Aorta (tissue), 5 donors: Measurements from ENCODE around the gene CCBE1. TPM values are rescaled to one million over a fixed set of nuclear protein-coding genes. Genes with fewer than 3 reads are reported as not detected.

Experiments used
- ATAC-seq: fragments of 200-7000 bp; cut with Tn5 transposase; one replicate; pipeline ENCODE4 v1.9.1; 2022; ENCODE audit warnings: moderate library complexity; ENCODE audit not compliant: low FRiP score
- DNase-seq, 2 donors: peaks; one replicate each; pipeline ENCODE4 v3.0.0-alpha.2; 2020
- H3K27ac ChIP-seq, 2 donors: one replicate each; pipeline ENCODE4 v1.5.1; 2013; ENCODE audit warnings: low read length in 2 of 2, mild to moderate bottlenecking in 2 of 2, moderate library complexity in 2 of 2, control low read depth in 1 of 2, inconsistent platforms in 1 of 2, low read depth in 1 of 2
- H3K27me3 ChIP-seq, 2 donors: one replicate each; pipeline ENCODE4 v1.6.1; 2013; ENCODE audit warnings: control low read depth in 1 of 2, low read length in 1 of 2, mild to moderate bottlenecking in 1 of 2, moderate library complexity in 1 of 2; ENCODE audit not compliant: insufficient read depth in 2 of 2, control insufficient read depth in 1 of 2
- H3K36me3 ChIP-seq, 2 donors: one replicate each; pipeline ENCODE4 v1.6.1; 2013; ENCODE audit warnings: control low read depth in 1 of 2, low read length in 1 of 2, mild to moderate bottlenecking in 1 of 2; ENCODE audit not compliant: insufficient read depth in 2 of 2, control insufficient read depth in 1 of 2
- H3K4me1 ChIP-seq, 2 donors: one replicate each; pipeline ENCODE4 v1.6.1; 2013; ENCODE audit warnings: low read length in 2 of 2, control low read depth in 1 of 2, mild to moderate bottlenecking in 1 of 2, moderate library complexity in 1 of 2; ENCODE audit not compliant: insufficient read depth in 2 of 2, control insufficient read depth in 1 of 2
- H3K4me3 ChIP-seq, 2 donors: one replicate each; pipeline ENCODE4 v1.5.1; 2013; ENCODE audit warnings: low read length in 2 of 2, control low read depth in 1 of 2, mild to moderate bottlenecking in 1 of 2
- H3K9me3 ChIP-seq: one replicate; pipeline ENCODE4 v1.6.1; 2013; ENCODE audit warnings: mild to moderate bottlenecking, low read length; ENCODE audit not compliant: control insufficient read depth
- WGBS, 2 donors: extraction: QIAGEN DNeasy Blood & Tissue Kit; methylation state at CpG; one replicate each; pipeline ENCODE4 v1.1.7; 2013; 5-methylcytosine and 5-hydroxymethylcytosine counted together
- intact Hi-C, 2 donors: fragments of 100-400 bp; cut with DNase I; formaldehyde crosslinking; loops; one replicate each; pipeline versions ENCODE4 v1.14.2 to v1.15.0; 2022
- polyA plus RNA-seq, 2 donors: library from polyadenylated mRNA; stranded (reverse); fragments of 200-250 nt; gene quantifications; one replicate each; pipeline ENCODE4 v1.2.3, GENCODE V29; 2013
- total RNA-seq, 2 donors: library from RNA; stranded (reverse); fragmentation: NEBNext Ultra II Directional; extraction: Animal tissue kit (Norgen Biotek cat#: 25700); gene quantifications; one replicate each; pipeline ENCODE4 v1.2.1, GENCODE V29; 2021
- donor health status: healthy with polysubstance abuse.
- donor health status: Bipolar disorder and iron deficiency.
- donor health status: DM: no; HTN: no; CAD: no.
- donor health status: DM: no; HTN: no; CAD: no.
- donor health status: DM: yes; HTN: yes; CAD: no.

The CCBE1 gene
- total and polyA plus RNA-seq, 4 donors: 0.36 to 0.61 TPM; not detected in 2

DNA sequence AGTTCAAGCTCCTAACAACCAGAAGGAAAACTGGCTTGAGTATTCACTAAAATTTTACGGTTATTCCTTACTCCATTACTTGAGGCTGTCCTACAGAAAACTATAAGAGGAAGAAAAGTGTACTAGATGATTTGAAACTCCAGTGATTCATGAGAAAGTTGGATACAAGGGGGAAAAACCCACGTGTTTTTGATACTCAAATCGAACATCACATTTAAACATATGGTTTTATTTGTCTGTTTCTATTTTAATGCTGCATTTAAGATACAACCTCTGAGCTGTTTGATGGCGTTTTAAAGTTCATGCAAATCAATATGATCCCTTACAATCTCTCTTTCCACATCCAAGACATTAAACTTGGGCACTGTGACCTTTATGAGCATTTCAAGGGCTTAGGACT, 213.1 kb downstream of the CCBE1 start:
- no peak for DNase-seq
- intact Hi-C loops: no loop called here
- no peak overlapping the region for H3K27ac ChIP-seq

DNA sequence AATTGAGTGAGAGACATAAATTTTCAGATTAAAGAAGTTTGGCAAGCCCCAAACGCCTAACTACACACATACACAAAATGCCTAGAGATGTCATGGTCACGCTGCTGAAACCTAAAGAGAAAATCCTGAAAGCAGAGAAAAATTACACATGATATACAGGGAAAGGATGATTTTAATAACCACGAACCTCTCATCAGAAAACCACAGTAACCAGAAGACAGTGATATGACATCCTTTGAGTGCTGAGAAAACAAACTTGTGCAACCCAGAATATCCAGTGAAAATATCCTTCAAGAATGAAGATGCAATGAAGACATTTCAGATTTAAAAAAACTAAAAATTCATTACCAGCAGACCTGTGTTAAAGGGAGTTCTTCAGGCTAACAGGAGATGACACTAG, 215.8 kb downstream of the CCBE1 start:
- H3K27ac ChIP-seq: no peak overlapping the region
- ATAC-seq: no peak
- H3K4me3 ChIP-seq: no peak overlapping the region
- H3K9me3 ChIP-seq: no peaks in the 10 kb centered on the region
- H3K4me1 ChIP-seq: no peaks in the 10 kb centered on the region
- 50 to 51% methylated on average over 3 of the region's 3 CpGs for WGBS, 2 donors
- H3K36me3 ChIP-seq: no peaks in the 10 kb centered on the region
- DNase-seq: no peak
- no peaks in the 10 kb centered on the region for H3K27me3 ChIP-seq
- intact Hi-C loops: no loop called here

More for the DNA sequence above, 213.1 kb downstream of the CCBE1 start:
- no peak overlapping the region for H3K4me3 ChIP-seq
- 36 to 39% methylated on average over 4 of the region's 4 CpGs for WGBS, 2 donors
- peaks cover 0 to 1% of the 10 kb centered on the region in 2 donors for H3K27me3 ChIP-seq
- H3K36me3 ChIP-seq: no peaks in the 10 kb centered on the region
- ATAC-seq: no peak
- no peaks in the 10 kb centered on the region for H3K4me1 ChIP-seq
- no peaks in the 10 kb centered on the region for H3K9me3 ChIP-seq

DNA sequence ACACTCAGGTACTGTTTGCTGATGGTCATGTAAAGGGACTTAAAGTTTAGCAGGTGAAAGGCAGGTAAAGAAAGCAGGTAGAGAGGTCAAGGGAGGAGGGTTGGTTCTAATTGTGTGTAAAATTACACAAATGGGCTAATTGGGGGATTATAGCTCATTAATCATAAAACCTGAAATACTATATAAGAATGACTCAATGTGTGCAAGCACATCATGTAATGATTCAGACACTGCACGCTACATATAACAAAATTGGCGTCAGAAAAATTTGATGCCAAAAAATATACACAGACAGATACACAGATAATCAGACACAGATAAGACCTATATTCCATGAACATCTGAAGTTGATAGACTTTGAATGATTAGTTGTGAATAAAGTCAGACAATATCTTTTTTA, 217.4 kb downstream of the CCBE1 start:
- no peak for ATAC-seq
- Histone ChIP-seq H3K36me3 (no peaks in the 10 kb centered on the region), H3K4me1 (no peaks in the 10 kb centered on the region), H3K4me3 (no peak overlapping the region), H3K27ac (no peak overlapping the region), H3K27me3 (no peaks in the 10 kb centered on the region), H3K9me3 (no peaks in the 10 kb centered on the region)
- WGBS, 2 donors: 89 to 91% methylated on average over 2 of the region's 2 CpGs
- intact Hi-C loops: no loop called here
- DNase-seq: no peak

DNA sequence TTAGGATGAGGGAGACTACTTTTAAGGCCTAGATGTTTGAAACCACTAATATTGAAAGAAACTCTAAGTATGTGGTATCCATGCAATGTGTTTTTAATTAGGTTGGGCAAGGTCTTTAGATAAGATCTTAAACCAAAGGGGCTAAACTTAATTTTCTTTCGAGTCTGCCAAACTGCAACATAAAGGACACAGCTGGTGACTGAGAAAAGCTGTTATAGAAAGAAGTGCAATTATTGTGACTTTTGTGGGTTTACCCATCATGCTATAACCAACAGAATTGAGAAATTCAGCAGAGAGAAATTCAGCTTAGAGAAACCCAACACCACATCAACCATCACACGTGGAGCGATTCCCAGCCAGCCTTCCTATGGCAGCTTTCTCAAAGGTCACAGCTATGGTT, 218.6 kb downstream of the CCBE1 start:
- 55 to 67% methylated on average over 3 of the region's 3 CpGs for WGBS, 2 donors
- no peak for DNase-seq
- H3K4me3 ChIP-seq: no peak overlapping the region
- H3K4me1 ChIP-seq: no peaks in the 10 kb centered on the region
- intact Hi-C loops: no loop called here
- no peaks in the 10 kb centered on the region for H3K27me3 ChIP-seq
- H3K27ac ChIP-seq: no peak overlapping the region
- H3K9me3 ChIP-seq: no peaks in the 10 kb centered on the region
- ATAC-seq: no peak
- H3K36me3 ChIP-seq: no peaks in the 10 kb centered on the region

DNA sequence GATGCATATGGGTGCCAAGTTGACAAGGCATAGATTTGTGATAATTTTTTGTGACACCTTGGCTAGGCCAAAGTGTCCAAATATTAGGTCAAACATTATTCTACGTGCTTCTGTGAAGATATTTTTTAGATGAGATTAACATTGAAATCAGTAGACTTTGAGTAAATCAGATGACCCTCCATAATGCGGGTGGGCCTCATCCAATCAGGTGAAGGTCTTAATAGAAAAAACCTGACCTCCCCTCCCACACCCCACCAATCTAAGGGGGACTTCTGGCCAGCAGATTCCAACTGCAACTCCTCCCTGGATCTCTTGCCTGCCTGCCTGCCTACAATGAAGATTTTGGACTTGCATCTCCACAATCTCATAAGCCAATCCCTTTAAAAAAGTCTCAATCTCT, 219.4 kb downstream of the CCBE1 start:
- 90 to 93% methylated on average over 2 of the region's 2 CpGs for WGBS, 2 donors
- H3K27me3 ChIP-seq: no peaks in the 10 kb centered on the region
- H3K4me3 ChIP-seq: no peak overlapping the region
- no peak for ATAC-seq
- H3K4me1 ChIP-seq: no peaks in the 10 kb centered on the region
- H3K9me3 ChIP-seq: no peaks in the 10 kb centered on the region
- intact Hi-C loops: no loop called here
- H3K27ac ChIP-seq: no peak overlapping the region
- no peak for DNase-seq
- no peaks in the 10 kb centered on the region for H3K36me3 ChIP-seq

DNA sequence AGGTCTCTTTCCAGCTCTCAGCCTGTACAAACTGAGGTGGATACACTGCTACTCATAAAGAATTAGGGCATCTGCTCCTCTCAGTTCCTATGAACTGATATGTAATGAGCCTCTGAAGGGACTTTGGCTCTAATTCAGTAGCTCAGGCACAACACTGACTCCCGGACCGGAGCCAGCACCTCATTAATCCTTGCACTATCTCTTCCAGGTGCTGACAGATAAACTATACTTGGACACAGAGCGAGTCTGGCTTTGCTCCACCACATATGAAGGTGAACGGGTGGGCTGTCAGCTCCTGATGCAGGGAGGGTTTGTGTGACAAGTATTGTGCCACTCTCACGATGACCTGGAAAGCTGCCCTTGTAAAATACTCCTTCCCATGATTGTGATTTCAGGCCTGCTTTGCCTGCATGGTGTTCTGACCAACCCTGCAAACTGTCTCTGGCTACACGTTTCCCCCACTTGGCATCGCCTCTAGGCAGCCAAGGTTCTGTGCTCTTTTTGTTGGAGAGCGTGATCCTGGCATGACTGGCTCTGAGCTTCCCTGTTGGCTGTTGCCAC, 226.6 kb downstream of the CCBE1 start:
- no peaks in the 10 kb centered on the region for H3K27me3 ChIP-seq
- no peak for DNase-seq
- H3K4me3 ChIP-seq: no peak overlapping the region
- no peak overlapping the region for H3K27ac ChIP-seq
- intact Hi-C loops: no loop called here
- no peaks in the 10 kb centered on the region for H3K36me3 ChIP-seq
- H3K9me3 ChIP-seq: no peaks in the 10 kb centered on the region
- no peak for ATAC-seq
- 9 to 24% methylated on average over 8 of the region's 8 CpGs for WGBS, 2 donors
- H3K4me1 ChIP-seq: no peaks in the 10 kb centered on the region

DNA sequence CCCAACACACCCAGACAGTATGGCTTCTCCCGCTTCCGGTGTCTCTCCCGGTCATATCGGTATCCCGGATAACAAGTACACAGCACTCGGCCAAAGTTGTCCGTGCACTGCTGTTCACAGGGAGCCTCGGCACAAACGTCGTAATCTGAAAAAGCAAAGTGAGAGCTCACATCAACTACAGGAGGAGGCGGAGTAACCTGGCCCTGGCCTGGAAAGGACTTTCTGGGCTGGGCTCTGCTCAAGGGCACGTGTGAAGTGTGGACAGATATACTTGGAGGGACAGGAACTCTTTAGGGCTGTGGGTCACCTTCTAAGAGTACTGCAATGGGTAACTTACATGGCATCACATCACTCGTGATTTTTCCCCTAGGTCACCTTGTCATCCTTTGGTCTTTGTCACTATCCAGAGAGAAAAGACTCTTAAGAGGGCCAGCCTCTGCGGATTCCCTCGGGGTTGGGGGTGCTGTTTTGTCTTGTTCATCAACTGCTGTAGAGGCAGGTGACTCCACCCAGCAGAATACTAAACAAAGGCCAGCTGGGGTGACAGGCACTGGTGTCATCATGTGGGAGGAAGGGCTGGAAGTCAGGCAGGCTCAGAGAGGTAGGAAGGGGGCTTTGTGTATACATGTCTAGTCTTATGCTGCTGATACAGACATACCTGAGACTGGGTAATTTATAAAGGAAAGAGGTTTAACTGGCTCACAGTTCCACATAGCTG, 227.6 kb downstream of the CCBE1 start:
- Histone ChIP-seq H3K27ac (no peak overlapping the region), H3K4me1 (no peaks in the 10 kb centered on the region), H3K9me3 (no peaks in the 10 kb centered on the region), H3K36me3 (no peaks in the 10 kb centered on the region), H3K27me3 (no peaks in the 10 kb centered on the region), H3K4me3 (no peak overlapping the region)
- intact Hi-C loops: no loop called here
- no peak for ATAC-seq
- no peak for DNase-seq
- 79 to 80% methylated on average over 15 of the region's 15 CpGs for WGBS, 2 donors

DNA sequence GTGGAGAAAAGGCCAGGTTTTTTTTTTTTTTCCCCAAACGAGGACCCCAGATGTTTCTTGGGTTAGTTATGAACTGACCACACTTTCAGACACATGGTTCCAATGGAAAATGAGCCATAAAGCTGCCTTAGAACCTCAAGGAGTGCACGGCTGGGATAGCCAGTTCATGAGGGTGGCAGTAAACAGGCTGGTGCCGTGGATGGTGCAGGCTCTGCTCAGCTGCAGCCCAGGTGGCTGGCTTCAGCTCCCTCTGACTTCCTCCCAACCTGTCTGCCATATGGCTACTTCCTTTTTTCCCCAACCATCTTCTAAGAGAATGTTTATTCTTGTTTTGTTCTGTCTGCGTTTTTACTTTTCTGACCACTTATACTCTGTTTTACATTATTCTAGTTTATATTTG, 228.4 kb downstream of the CCBE1 start:
- ATAC-seq: no peak
- H3K4me1 ChIP-seq: no peaks in the 10 kb centered on the region

DNA sequence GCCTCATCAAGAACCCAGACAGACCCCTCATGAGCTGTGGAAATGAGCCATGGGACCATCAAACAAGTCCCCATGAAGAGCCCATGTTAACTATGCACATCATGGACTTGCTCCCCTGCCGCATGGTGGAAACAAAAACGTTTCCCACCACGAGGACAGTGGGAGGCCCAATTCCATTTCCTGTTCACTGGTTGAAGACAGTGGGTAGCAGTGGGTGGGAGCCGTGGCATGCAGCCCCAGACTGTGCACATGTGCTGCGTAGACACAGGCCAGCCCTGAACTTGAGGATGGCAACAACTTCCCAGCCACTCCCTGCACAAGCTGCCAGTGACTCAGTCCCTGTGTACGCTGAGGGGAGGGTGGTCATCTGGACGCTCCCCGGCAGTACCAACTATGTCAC, 229.7 kb downstream of the CCBE1 start:
- no peak for ATAC-seq
- Histone ChIP-seq H3K36me3 (no peaks in the 10 kb centered on the region), H3K4me3 (no peak overlapping the region), H3K9me3 (no peaks in the 10 kb centered on the region), H3K4me1 (no peaks in the 10 kb centered on the region), H3K27ac (no peak overlapping the region), H3K27me3 (no peaks in the 10 kb centered on the region)
- WGBS, 2 donors: 79% methylated on average over 8 of the region's 8 CpGs
- intact Hi-C loops: no loop called here
- no peak for DNase-seq

More for the DNA sequence above, 228.4 kb downstream of the CCBE1 start:
- Histone ChIP-seq H3K4me3 (no peak overlapping the region), H3K27me3 (no peaks in the 10 kb centered on the region), H3K27ac (no peak overlapping the region), H3K9me3 (no peaks in the 10 kb centered on the region), H3K36me3 (no peaks in the 10 kb centered on the region)
- 61 to 62% methylated on average over 4 of the region's 4 CpGs for WGBS, 2 donors
- intact Hi-C loops: no loop called here
- DNase-seq: no peak
